ENCODE results near the gene MOB4. TPM values are rescaled to one million over a fixed set of nuclear protein-coding genes. Genes with fewer than 3 reads are reported as not detected.

Gene MOB4
- total RNA-seq, 1 donor from 2014 or later: 21.3 TPM

GRCh38 chr2:197502201-197502600 is 13.7 kb upstream of the MOB4 start:
- intact Hi-C loops (cut with DNase I): loop anchor here (10.0 kb wide), 1 partner anchor 273 kb away; no protein-coding TSS in a partner anchor
- Histone ChIP-seq H3K4me1 (peaks cover 37% of the 10 kb centered on the region), H3K27me3 (ENCODE audit: low read depth) (no peaks in the 10 kb centered on the region), H3K36me3 (peaks cover 37% of the 10 kb centered on the region), H3K9me3 (no peaks in the 10 kb centered on the region), H3K4me3 (no peak overlapping the region), H3K27ac (no peak overlapping the region)
- no peak for TF ChIP-seq CTCF (IDR thresholded peaks at IDR 0.05)
- DNase-seq (no peak), ATAC-seq (no peak)

GRCh38 chr2:197502685-197503084 is 13.2 kb upstream of the MOB4 start:
- intact Hi-C loops (cut with DNase I): loop anchor here (10.0 kb wide), 1 partner anchor 272 kb away; no protein-coding TSS in a partner anchor
- Histone ChIP-seq H3K36me3 (peaks cover 32% of the 10 kb centered on the region), H3K27me3 (ENCODE audit: low read depth) (no peaks in the 10 kb centered on the region), H3K27ac (no peak overlapping the region), H3K4me3 (no peak overlapping the region), H3K9me3 (no peaks in the 10 kb centered on the region), H3K4me1 (peaks cover 32% of the 10 kb centered on the region)
- DNase-seq: no peak
- no peak for ATAC-seq
- no peak for TF ChIP-seq CTCF (IDR thresholded peaks at IDR 0.05)

- no peak for DNase-seq
- intact Hi-C loops (cut with DNase I): loop anchor here (10.0 kb wide), 1 partner anchor 271 kb away; no protein-coding TSS in a partner anchor
- peaks cover 30% of the 10 kb centered on the region for H3K36me3 ChIP-seq
- no peak for TF ChIP-seq CTCF (IDR thresholded peaks at IDR 0.05)
- H3K9me3 ChIP-seq: no peaks in the 10 kb centered on the region
- no peak overlapping the region for H3K4me3 ChIP-seq
- peaks cover 22% of the 10 kb centered on the region for H3K4me1 ChIP-seq
- no peaks in the 10 kb centered on the region for H3K27me3 ChIP-seq (ENCODE audit: low read depth)
- no peak for ATAC-seq
- H3K27ac ChIP-seq: no peak overlapping the region
Measured at GRCh38 chr2:197504000-197504399, 11.9 kb upstream of the MOB4 start.

GRCh38 chr2:197504512-197504911 is 11.4 kb upstream of the MOB4 start:
- intact Hi-C loops (cut with DNase I): loop anchor here (10.0 kb wide), 1 partner anchor 270 kb away; no protein-coding TSS in a partner anchor

GRCh38 chr2:197506658-197507057 is 9.2 kb upstream of the MOB4 start:
- DNase-seq: no peak

More at GRCh38 chr2:197504512-197504911, 11.4 kb upstream of the MOB4 start:
- Histone ChIP-seq H3K9me3 (no peaks in the 10 kb centered on the region), H3K27me3 (ENCODE audit: low read depth) (no peaks in the 10 kb centered on the region), H3K4me1 (peaks cover 22% of the 10 kb centered on the region), H3K4me3 (no peak overlapping the region), H3K27ac (no peak overlapping the region), H3K36me3 (peaks cover 30% of the 10 kb centered on the region)
- no peak for ATAC-seq
- no peak for DNase-seq
- no peak for TF ChIP-seq CTCF (IDR thresholded peaks at IDR 0.05)

More at GRCh38 chr2:197506658-197507057, 9.2 kb upstream of the MOB4 start:
- Histone ChIP-seq H3K4me3 (no peak overlapping the region), H3K4me1 (peaks cover 14% of the 10 kb centered on the region), H3K27ac (no peak overlapping the region), H3K36me3 (peaks cover 30% of the 10 kb centered on the region), H3K27me3 (ENCODE audit: low read depth) (no peaks in the 10 kb centered on the region), H3K9me3 (no peaks in the 10 kb centered on the region)
- intact Hi-C loops (cut with DNase I): loop anchor here (10.0 kb wide), 1 partner anchor 268 kb away; no protein-coding TSS in a partner anchor
- ATAC-seq: no peak
- no peak for TF ChIP-seq CTCF (IDR thresholded peaks at IDR 0.05)

Data from lower lobe of right lung (tissue), 2 donors.